DOHH2 (cell line): ENCODE measurements around the gene POLR3F.

ENCODE experiments used
- CTCF ChIP-seq: fragments of 200-600 bp; sonication (generic); IDR thresholded peaks from one replicate; pipeline ENCODE4 v1.5.1; 2014; ENCODE audit warnings: antibody characterized with exemption, mild to moderate bottlenecking, low read depth, low read length; ENCODE audit not compliant: poor library complexity, severe bottlenecking
- EZH2phosphoT487 ChIP-seq: fragments of 200-600 bp; sonication (generic); IDR thresholded peaks from 2 replicates; pipeline ENCODE4 v1.6.1; 2017; ENCODE audit warnings: borderline replicate concordance, mild to moderate bottlenecking, antibody characterized with exemption, low read length, moderate library complexity, mixed read lengths

DNA sequence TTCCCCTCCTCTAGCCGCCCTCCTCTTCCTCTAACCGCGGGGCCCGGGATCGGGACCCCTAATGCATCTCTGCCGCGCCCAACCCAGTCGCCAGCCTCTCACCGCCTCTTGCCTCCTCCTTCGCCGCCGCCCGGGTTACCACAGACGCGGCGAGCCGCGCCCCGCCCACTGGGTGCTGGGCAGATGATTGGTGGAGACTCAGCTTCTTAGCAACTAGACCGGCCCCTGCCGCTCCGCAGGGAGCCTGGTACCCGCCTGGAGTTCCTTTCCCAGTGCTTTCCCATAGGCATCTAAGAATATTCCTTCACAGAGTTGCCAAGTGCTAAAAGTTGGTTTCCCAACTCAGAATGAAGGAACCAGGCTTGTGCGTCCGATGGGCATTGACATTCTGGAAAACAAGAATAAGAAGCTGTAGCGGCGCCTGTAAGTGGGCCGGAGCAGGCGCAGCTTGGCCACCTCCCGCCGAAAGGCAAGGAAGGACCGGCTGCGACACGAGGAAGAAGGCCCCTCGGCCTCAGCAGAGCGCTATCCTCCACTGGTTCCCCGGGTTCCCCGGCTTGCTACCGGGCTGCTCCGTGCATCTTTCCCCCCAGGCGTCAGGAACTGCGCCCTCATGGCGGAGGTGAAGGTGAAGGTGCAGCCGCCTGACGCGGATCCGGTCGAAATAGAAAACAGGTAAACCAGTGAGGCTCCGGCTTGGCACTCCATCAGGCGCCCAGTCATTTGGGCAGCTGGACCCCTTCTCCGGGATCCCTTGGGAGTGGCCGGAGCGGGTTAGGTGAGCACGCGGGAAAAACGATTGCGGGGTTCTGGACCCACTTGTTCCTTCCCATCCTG lies at the start of gene POLR3F, which contains the start of gene DZANK1:
- TF ChIP-seq CTCF (no peak), EZH2phosphoT487 (no peak)
